Measurements from ENCODE around the gene ZSCAN9. TPM values are rescaled to one million over a fixed set of nuclear protein-coding genes. Genes with fewer than 3 reads are reported as not detected.

Gene ZSCAN9
- total and polyA plus RNA-seq, 9 of the 15 experiments (the other 6 are each of a cell fraction or from before 2014, with no cell fraction given) = 18.8 to 48.9 (median 28.7) TPM

- no peak for TF ChIP-seq ATF2 (CRISPR knock-in tag; IDR thresholded peaks at IDR 0.05)
- no peak for TF ChIP-seq CREB5 (CRISPR knock-in tag; IDR thresholded peaks at IDR 0.05)
- peak in 1 of 2 experiments; percentile 88; a peak in 1 of 3 replicates for TF ChIP-seq CBX3 (IDR thresholded peaks at IDR 0.05; ENCODE audit: borderline replicate concordance in 1 of 2, low read length in 2 of 2)
- peak; percentile 45; the same call in 1 of the 2 replicates for TF ChIP-seq CHAMP1 (IDR thresholded peaks at IDR 0.05)
- TF ChIP-seq RFX5 (IDR thresholded peaks at IDR 0.05; ENCODE audit: low read depth, low read length) = no peak
- TF ChIP-seq ARID1B (IDR thresholded peaks at IDR 0.05) = peak; percentile 57
- TF ChIP-seq JUN (IDR thresholded peaks at IDR 0.05; ENCODE audit: borderline replicate concordance, low read depth, low read length) = peak; percentile 57
- no peak for TF ChIP-seq JUN (CRISPR knock-in tag; IDR thresholded peaks at IDR 0.05; ENCODE audit: borderline replicate concordance)
- TF ChIP-seq FOXK2 (conservative IDR thresholded peaks at IDR 0.05 in 1 of 2, IDR thresholded peaks at IDR 0.05 in 1 of 2; ENCODE audit: low read depth in 2 of 2) = no peak
- peak; percentile 76 for TF ChIP-seq DPF2 (IDR thresholded peaks at IDR 0.05)
- peak in 1 of 2 experiments; percentile 71; a peak in 3 of 4 replicates for TF ChIP-seq TRIM24 (IDR thresholded peaks at IDR 0.05)
- TF ChIP-seq SMARCA4 (IDR thresholded peaks at IDR 0.05) = peak; percentile 79
- no peak for TF ChIP-seq SAFB2 (IDR thresholded peaks at IDR 0.05; ENCODE audit: borderline replicate concordance, low read depth, low read length, severe bottlenecking)
- no peak for TF ChIP-seq TCF3 (CRISPR knock-in tag; IDR thresholded peaks at IDR 0.05)
- peak; percentile 43; the same call in 1 of the 2 replicates for TF ChIP-seq ETV1 (tag; conservative IDR thresholded peaks at IDR 0.05; ENCODE audit: low read depth)
- 0 out of 2 replicates have a peak, but pooled peaks have one; percentile 68 for TF ChIP-seq MYNN (IDR thresholded peaks at IDR 0.05)
- TF ChIP-seq MYNN (CRISPR knock-in tag; IDR thresholded peaks at IDR 0.05) = no peak
- 0 out of 2 replicates have a peak, but pooled peaks have one; percentile 18 for TF ChIP-seq POLR2H (tag; IDR thresholded peaks at IDR 0.05; ENCODE audit: low read depth)
- TF ChIP-seq RREB1 (CRISPR knock-in tag; IDR thresholded peaks at IDR 0.05) = no peak
Observed at GRCh38 chr6:28269492-28269891, 44.4 kb downstream of the ZSCAN9 start (continued).

Data from K562 (cell line).